GM10847 (cell line): ENCODE measurements around the gene GCNT2.

Experiments
- POLR2A ChIP-seq: IDR thresholded peaks from 2 replicates; pipeline ENCODE4 v1.6.1; 2011; ENCODE audit not compliant: insufficient read length; ENCODE audit errors: extremely low read depth

Gene GCNT2

GRCh38 chr6:10521104-10521808 is at the start of gene GCNT2:
GCNT2 (plus strand) TSS chr6:10521351; CDS start chr6:10528912, 7,561 bp downstream.
- TF ChIP-seq POLR2A, result no peak

GRCh38 chr6:10472634-10473033 is 48.5 kb upstream of the GCNT2 start:
- TF ChIP-seq POLR2A, result no peak

- no peak for TF ChIP-seq POLR2A
Measured at GRCh38 chr6:10478187-10479040, 42.7 kb upstream of the GCNT2 start.

- no peak for TF ChIP-seq POLR2A
Measured at GRCh38 chr6:10479939-10480700, 41.0 kb upstream of the GCNT2 start.

GRCh38 chr6:10481101-10481500 is 40.0 kb upstream of the GCNT2 start:
- no peak for TF ChIP-seq POLR2A

- TF ChIP-seq POLR2A, result no peak
Measured at GRCh38 chr6:10482636-10483257, 38.4 kb upstream of the GCNT2 start.

- no peak for TF ChIP-seq POLR2A
Measured at GRCh38 chr6:10484912-10485311, 36.2 kb upstream of the GCNT2 start.

- no peak for TF ChIP-seq POLR2A
Measured at GRCh38 chr6:10485406-10485805, 35.7 kb upstream of the GCNT2 start.

- no peak for TF ChIP-seq POLR2A
Measured at GRCh38 chr6:10486215-10486614, 34.9 kb upstream of the GCNT2 start.

- no peak for TF ChIP-seq POLR2A
Measured at GRCh38 chr6:10487668-10488327, 33.4 kb upstream of the GCNT2 start.

GRCh38 chr6:10491463-10491862 is 29.7 kb upstream of the GCNT2 start:
- no peak for TF ChIP-seq POLR2A

GRCh38 chr6:10495029-10495428 is 26.1 kb upstream of the GCNT2 start:
- no peak for TF ChIP-seq POLR2A

- no peak for TF ChIP-seq POLR2A
Measured at GRCh38 chr6:10505529-10505928, 15.6 kb upstream of the GCNT2 start.

- no peak for TF ChIP-seq POLR2A
Measured at GRCh38 chr6:10507298-10507697, 13.9 kb upstream of the GCNT2 start.

GRCh38 chr6:10507715-10508114 is 13.4 kb upstream of the GCNT2 start:
- TF ChIP-seq POLR2A, result no peak
